ENCODE data around the gene ITGA6.

DNA sequence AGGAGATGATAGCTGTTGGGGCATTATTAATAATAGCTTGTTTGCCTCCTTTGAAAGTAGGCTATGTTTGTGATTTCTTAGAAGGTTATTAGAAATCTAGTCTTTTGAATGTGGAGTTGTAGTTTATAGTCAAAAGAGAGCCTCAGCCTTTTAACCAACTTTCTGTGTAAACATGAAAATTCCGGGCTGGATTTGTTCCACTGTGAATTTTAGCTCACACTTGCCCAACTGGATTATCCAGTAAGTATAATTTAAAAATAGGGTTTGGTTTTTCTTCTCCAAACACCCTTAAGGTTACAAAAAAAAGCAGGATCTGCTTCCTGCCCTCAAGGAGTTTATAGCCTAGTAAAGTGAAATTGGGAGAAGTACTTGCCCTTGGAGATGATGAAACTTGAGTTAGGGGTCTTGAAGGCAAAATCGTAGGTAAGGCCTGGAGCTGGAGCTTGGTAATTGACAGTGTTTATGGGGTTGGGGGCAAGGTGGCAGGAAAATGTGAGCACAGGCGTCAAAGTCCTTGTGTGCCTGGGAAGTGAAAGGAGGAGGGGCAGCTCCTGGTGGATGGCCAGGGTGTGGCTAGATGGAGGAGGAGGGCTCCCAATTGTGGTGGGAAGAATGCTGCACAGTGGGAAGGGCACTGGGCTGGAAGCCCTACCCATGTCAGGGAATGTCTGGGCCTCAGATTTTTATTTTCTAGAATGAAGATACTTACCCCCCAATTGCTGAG, 21.3 kb downstream of the ITGA6 start:
- TF ChIP-seq, protein P1, sequence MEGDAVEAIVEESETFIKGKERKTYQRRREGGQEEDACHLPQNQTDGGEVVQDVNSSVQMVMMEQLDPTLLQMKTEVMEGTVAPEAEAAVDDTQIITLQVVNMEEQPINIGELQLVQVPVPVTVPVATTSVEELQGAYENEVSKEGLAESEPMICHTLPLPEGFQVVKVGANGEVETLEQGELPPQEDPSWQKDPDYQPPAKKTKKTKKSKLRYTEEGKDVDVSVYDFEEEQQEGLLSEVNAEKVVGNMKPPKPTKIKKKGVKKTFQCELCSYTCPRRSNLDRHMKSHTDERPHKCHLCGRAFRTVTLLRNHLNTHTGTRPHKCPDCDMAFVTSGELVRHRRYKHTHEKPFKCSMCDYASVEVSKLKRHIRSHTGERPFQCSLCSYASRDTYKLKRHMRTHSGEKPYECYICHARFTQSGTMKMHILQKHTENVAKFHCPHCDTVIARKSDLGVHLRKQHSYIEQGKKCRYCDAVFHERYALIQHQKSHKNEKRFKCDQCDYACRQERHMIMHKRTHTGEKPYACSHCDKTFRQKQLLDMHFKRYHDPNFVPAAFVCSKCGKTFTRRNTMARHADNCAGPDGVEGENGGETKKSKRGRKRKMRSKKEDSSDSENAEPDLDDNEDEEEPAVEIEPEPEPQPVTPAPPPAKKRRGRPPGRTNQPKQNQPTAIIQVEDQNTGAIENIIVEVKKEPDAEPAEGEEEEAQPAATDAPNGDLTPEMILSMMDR (IDR thresholded peaks at IDR 0.05), result no peak
- no peak for TF ChIP-seq POLR2A (IDR thresholded peaks at IDR 0.05)

Measured in thyroid gland (tissue), 4 donors.